ENCODE data around the gene DHODH. TPM values are rescaled to one million over a fixed set of nuclear protein-coding genes. Genes with fewer than 3 reads are reported as not detected.

The DHODH gene
- total RNA-seq, 3 donors from 2014 or later = 4.0 to 7.8 (median 6.2) TPM

DNA sequence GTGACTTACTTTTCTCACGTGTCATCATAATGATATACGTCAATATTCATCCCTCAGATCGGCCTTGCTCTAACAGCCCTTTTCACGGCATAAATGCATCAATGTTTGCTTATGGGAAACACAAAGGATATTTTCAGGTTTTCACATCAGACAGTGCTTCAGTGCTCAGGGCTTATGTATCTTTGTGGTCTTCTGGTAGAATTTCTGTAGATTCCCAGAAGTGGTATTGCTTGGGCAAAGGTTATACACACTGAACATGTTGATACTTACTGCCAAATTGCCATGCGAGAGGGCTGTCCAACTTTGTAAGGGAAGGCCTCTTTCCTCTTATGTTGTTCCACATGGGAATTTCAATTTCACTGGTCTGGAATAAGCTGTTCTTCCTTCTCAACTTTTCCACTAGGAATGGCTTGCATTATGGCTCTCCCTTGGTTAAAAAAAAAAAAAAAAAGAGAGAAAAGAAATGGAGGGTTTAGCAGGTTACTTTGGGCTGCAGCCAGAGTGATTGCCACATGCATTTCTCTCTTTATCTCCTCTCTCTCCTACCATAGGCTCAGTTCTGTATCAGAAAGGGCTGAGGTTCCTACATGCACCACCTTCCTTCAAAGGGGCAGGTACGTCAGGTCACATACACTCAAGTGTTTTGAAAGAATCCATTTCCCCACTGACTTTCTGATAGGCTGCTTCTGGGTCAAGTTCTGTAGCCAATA is 19.3 kb downstream of the DHODH start:
- H3K36me3 ChIP-seq = no peaks in the 10 kb centered on the region
- TF ChIP-seq POLR2A (IDR thresholded peaks at IDR 0.05) = no peak
- TF ChIP-seq POLR2AphosphoS5 (IDR thresholded peaks at IDR 0.05) = no peak
- TF ChIP-seq, protein P1, sequence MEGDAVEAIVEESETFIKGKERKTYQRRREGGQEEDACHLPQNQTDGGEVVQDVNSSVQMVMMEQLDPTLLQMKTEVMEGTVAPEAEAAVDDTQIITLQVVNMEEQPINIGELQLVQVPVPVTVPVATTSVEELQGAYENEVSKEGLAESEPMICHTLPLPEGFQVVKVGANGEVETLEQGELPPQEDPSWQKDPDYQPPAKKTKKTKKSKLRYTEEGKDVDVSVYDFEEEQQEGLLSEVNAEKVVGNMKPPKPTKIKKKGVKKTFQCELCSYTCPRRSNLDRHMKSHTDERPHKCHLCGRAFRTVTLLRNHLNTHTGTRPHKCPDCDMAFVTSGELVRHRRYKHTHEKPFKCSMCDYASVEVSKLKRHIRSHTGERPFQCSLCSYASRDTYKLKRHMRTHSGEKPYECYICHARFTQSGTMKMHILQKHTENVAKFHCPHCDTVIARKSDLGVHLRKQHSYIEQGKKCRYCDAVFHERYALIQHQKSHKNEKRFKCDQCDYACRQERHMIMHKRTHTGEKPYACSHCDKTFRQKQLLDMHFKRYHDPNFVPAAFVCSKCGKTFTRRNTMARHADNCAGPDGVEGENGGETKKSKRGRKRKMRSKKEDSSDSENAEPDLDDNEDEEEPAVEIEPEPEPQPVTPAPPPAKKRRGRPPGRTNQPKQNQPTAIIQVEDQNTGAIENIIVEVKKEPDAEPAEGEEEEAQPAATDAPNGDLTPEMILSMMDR (IDR thresholded peaks at IDR 0.05) = no peak
- H3K4me3 ChIP-seq = no peak overlapping the region
- intact Hi-C loops (cut with DNase I; ENCODE audit: low total_unique reads) = no loop called here
- H3K27me3 ChIP-seq = no peaks in the 10 kb centered on the region
- no peaks in the 10 kb centered on the region for H3K9me3 ChIP-seq
- no peak overlapping the region for H3K27ac ChIP-seq
- no peaks in the 10 kb centered on the region for H3K4me1 ChIP-seq
- no peak for DNase-seq (ENCODE audit: low spot score in 2 of 2)

DNA sequence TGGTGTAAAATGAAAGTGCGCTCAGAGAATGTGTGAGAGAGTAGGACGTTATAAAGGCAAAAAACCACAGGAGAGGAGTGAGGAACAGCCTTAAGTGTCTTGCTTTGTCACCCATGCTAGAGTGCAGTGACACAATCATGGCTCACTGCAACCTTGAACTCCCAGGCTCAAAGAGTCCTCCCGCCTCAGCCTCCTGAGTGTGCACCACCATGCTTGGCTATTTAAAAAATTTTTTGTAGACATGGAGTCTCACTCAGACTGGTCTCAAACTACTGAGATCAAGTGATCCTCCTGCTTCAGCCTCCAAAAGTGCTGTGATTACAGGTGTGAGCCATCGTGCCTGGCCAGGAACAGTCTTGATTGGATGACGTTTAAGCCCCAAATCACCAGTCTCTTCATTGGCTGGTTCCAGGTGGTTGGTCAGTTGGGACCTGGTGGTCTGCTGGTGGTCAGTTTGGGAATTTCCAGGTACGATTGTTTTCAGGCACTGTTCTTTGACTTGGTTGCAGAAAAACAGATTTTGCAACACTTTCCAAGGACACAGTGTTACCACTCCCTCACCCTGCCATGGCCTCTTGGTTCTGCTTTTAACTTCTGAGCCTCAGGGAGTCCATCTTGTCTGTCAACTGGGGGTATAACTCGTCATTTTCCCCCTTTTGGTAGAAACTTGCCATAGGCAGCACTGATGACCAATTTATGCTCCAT is 21.2 kb downstream of the DHODH start:
- H3K9me3 ChIP-seq = no peaks in the 10 kb centered on the region
- TF ChIP-seq POLR2AphosphoS5 (IDR thresholded peaks at IDR 0.05) = no peak
- TF ChIP-seq, protein P1 (IDR thresholded peaks at IDR 0.05) = no peak
- intact Hi-C loops (cut with DNase I; ENCODE audit: low total_unique reads) = no loop called here
- no peaks in the 10 kb centered on the region for H3K4me1 ChIP-seq
- no peak overlapping the region for H3K27ac ChIP-seq
- no peaks in the 10 kb centered on the region for H3K36me3 ChIP-seq
- no peak for DNase-seq (ENCODE audit: low spot score in 2 of 2)
- H3K4me3 ChIP-seq = no peak overlapping the region
- no peaks in the 10 kb centered on the region for H3K27me3 ChIP-seq

DNA sequence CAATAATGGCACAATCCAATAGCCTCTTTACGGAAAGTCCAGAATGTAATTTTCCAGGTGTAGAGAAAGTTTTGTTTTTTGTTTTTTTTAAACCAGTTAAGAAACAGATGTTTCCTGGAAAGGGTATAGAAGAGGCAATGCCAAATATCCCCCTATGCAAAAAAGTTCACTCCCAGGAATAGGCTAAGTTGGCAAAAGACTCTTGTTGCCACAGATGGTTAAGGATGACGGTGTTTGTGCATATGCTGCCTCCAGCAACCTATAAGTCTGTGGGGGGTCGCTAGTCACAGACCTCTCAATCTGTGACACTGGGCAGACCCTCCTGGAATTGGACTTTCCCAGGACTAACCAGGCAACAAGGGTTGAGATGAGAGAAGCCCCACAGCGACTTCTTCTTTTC is 24.9 kb downstream of the DHODH start:
- H3K27ac ChIP-seq = no peak overlapping the region
- H3K4me3 ChIP-seq = no peak overlapping the region
- H3K27me3 ChIP-seq = no peaks in the 10 kb centered on the region
- intact Hi-C loops (cut with DNase I; ENCODE audit: low total_unique reads) = no loop called here
- TF ChIP-seq POLR2AphosphoS5 (IDR thresholded peaks at IDR 0.05) (no peak), POLR2A (IDR thresholded peaks at IDR 0.05) (no peak)
- TF ChIP-seq, protein P1 (IDR thresholded peaks at IDR 0.05) = no peak
- no peaks in the 10 kb centered on the region for H3K4me1 ChIP-seq
- DNase-seq (ENCODE audit: low spot score in 2 of 2) = no peak
- H3K9me3 ChIP-seq = no peaks in the 10 kb centered on the region
- no peaks in the 10 kb centered on the region for H3K36me3 ChIP-seq

DNA sequence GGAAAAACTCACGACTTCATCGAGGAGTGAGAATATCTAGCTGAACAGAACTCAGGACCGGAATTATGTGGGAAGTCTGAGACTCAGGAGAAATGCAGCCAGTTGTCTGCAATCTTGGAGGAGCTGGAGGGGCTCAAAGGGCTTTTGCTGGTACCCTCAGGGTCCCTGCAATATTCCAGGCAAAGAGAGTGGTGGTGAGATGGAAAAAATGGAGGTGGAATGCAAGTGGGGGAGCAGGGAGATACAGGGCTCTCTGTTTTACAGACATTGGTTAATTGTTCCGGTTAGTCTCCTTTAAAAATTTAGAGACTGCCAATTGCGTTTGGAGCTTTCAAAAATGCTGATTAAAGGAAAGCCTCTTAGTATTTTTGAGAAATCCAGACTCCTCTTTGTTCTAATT is 27.6 kb downstream of the DHODH start:
- no peak for TF ChIP-seq POLR2A (IDR thresholded peaks at IDR 0.05)
- TF ChIP-seq POLR2AphosphoS5 (IDR thresholded peaks at IDR 0.05) = no peak
- TF ChIP-seq, protein P1 (IDR thresholded peaks at IDR 0.05) = no peak
- Histone ChIP-seq H3K36me3 (no peaks in the 10 kb centered on the region), H3K27me3 (no peaks in the 10 kb centered on the region), H3K4me3 (no peak overlapping the region), H3K9me3 (no peaks in the 10 kb centered on the region), H3K4me1 (no peaks in the 10 kb centered on the region), H3K27ac (no peak overlapping the region)
- DNase-seq (ENCODE audit: low spot score in 2 of 2) = no peak
- intact Hi-C loops (cut with DNase I; ENCODE audit: low total_unique reads) = no loop called here

DNA sequence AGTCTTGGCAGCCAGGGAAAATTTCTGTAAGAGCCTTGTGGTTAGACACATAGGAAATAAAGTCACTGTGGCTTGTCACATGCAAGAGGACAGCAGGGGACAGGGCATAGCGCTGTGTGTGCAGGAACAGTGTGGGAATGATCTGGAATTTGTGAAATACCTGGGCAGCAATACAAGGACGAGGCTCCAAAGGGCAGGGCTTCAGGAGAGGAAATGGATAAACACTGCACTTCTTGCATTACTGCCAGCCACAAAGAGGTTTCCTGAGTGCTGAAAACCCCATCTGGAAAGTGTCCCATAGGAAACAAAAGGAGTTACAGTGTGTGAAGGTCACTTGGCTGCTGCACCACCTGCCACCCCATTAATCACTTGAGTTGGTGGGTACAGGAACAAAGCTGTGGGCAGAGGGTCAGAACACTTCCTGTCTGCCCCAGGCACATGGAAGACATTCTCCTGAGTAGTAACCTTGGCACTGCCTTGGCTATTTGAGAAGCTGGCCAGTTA is 33.7 kb downstream of the DHODH start:
- DNase-seq (ENCODE audit: low spot score in 2 of 2) = peak in 1 of 2 donors; percentile 76

More for the DNA sequence above, 33.7 kb downstream of the DHODH start:
- Histone ChIP-seq H3K4me3 (no peak overlapping the region), H3K4me1 (no peaks in the 10 kb centered on the region), H3K9me3 (no peaks in the 10 kb centered on the region), H3K27ac (peak overlapping the region; percentile 41 to 57), H3K27me3 (no peaks in the 10 kb centered on the region), H3K36me3 (no peaks in the 10 kb centered on the region)
- TF ChIP-seq, protein P1 (IDR thresholded peaks at IDR 0.05) = no peak
- TF ChIP-seq POLR2A (IDR thresholded peaks at IDR 0.05) (no peak), POLR2AphosphoS5 (IDR thresholded peaks at IDR 0.05) (peak in 1 of 3 donors; percentile 39)
- intact Hi-C loops (cut with DNase I; ENCODE audit: low total_unique reads) = no loop called here

Data from breast epithelium (tissue), 4 donors.